CD4-positive, alpha-beta T cell (primary cell): ENCODE data around the gene BARX2. TPM values are rescaled to one million over a fixed set of nuclear protein-coding genes. Genes with fewer than 3 reads are reported as not detected.

ENCODE experiments used
- ATAC-seq: fragments of 200-7000 bp; cut with Tn5 transposase; one replicate; pipeline ENCODE4 v1.10.0; 2022; ENCODE audit warnings: mild to moderate bottlenecking; ENCODE audit not compliant: poor library complexity
- CTCF ChIA-PET: fragments of 350-600 bp; sonication (Branson Sonifier 250); formaldehyde crosslinking; loops from one replicate; lab custom pipeline; 2021; ENCODE audit warnings: antibody characterized with exemption, inconsistent platforms; lab: Charles Lee
- POLR2A ChIA-PET: fragments of 350-600 bp; sonication (Branson Sonifier 250); formaldehyde crosslinking; loops from one replicate; lab custom pipeline; 2021; ENCODE audit warnings: antibody characterized with exemption, inconsistent platforms; lab: Charles Lee
- DNase-seq, 14 experiments: peaks; one replicate each; pipeline ENCODE4 v3.0.0-alpha.2; 2013 to 2020; ENCODE audit warnings: mixed read lengths in 2 of 14
- H3K27ac ChIP-seq, 2 donors: one replicate each; pipeline versions ENCODE4 v1.5.1 to v1.7.0; 2013; ENCODE audit warnings: low read length in 2 of 2, low read depth in 1 of 2, mild to moderate bottlenecking in 1 of 2
- H3K27me3 ChIP-seq, 2 experiments: 1 replicate in 1 of 2; 2 replicates in 1 of 2; pipeline versions ENCODE4 v1.6.1 to v1.7.0; 2013; ENCODE audit warnings: low read length in 2 of 2, control low read depth in 1 of 2, mild to moderate bottlenecking in 1 of 2, moderate library complexity in 1 of 2; ENCODE audit not compliant: insufficient read depth in 2 of 2, control insufficient read depth in 1 of 2
- H3K36me3 ChIP-seq: one replicate; pipeline ENCODE4 v1.6.1; 2013; ENCODE audit warnings: low read length, control low read depth; ENCODE audit not compliant: insufficient read depth
- H3K4me1 ChIP-seq: one replicate; pipeline ENCODE4 v1.6.1; 2013; ENCODE audit warnings: low read length, control low read depth; ENCODE audit not compliant: insufficient read depth
- H3K4me3 ChIP-seq: one replicate; pipeline ENCODE4 v1.5.1; 2013; ENCODE audit warnings: mild to moderate bottlenecking, low read length, moderate library complexity
- H3K9me3 ChIP-seq, 2 experiments: 1 replicate in 1 of 2; 2 replicates in 1 of 2; pipeline versions ENCODE4 v1.6.1 to v1.7.0; 2013; ENCODE audit warnings: low read length in 2 of 2, mild to moderate bottlenecking in 2 of 2, control low read depth in 1 of 2, moderate library complexity in 1 of 2; ENCODE audit not compliant: control insufficient read depth in 1 of 2, insufficient read depth in 1 of 2
- H3K27ac Mint-ChIP-seq: one replicate; pipeline ENCODE4 v1.8.0; 2020; ENCODE audit warnings: mixed read lengths
- H3K27me3 Mint-ChIP-seq: one replicate; pipeline ENCODE4 v1.8.0; 2021; ENCODE audit warnings: mixed read lengths
- H3K36me3 Mint-ChIP-seq: one replicate; pipeline ENCODE4 v1.8.0; 2021; ENCODE audit warnings: low read depth, mixed read lengths
- H3K4me1 Mint-ChIP-seq: one replicate; pipeline ENCODE4 v1.8.0; 2021; ENCODE audit warnings: low read depth, mixed read lengths
- H3K4me3 Mint-ChIP-seq: one replicate; pipeline ENCODE4 v1.8.0; 2020; ENCODE audit warnings: mild to moderate bottlenecking, mixed read lengths
- H3K9me3 Mint-ChIP-seq: one replicate; pipeline ENCODE4 v1.8.0; 2020; ENCODE audit warnings: mixed read lengths
- CTCF ChIP-seq: fragments of 200-600 bp; IDR thresholded peaks from one replicate; pipeline ENCODE4 v1.8.0; 2022; ENCODE audit warnings: antibody characterized with exemption, mild to moderate bottlenecking
- intact Hi-C, 2 experiments: fragments of 100-400 bp; cut with DNase I in 1 of 2; cut with micrococcal nuclease in 1 of 2; formaldehyde crosslinking; loops; one replicate each; pipeline versions ENCODE4 v1.15.1 to v1.9.0; 2023 to 2025; cut with DNase I, micrococcal nuclease
- total RNA-seq, 174 experiments: library from RNA in 2 of 174; stranded (reverse) in 2 of 174; gene quantifications; one replicate each; pipeline ENCODE4 v1.2.3 and lab custom pipeline; 2021 to 2026

BARX2 gene
- total RNA-seq, 2 experiments from 2014 or later = not detected

- no peak overlapping the region for H3K4me3 Mint-ChIP-seq
- H3K27me3 ChIP-seq = no peaks in the 10 kb centered on the region
- ChIA-PET CTCF (interaction anchor here (0.6 kb wide), 1 partner anchor 134 kb away, joined by 3 read pairs; no protein-coding TSS in a partner anchor), POLR2A (no interaction called here)
- H3K27ac ChIP-seq = no peak overlapping the region
- peaks cover 8% of the 10 kb centered on the region for H3K27me3 Mint-ChIP-seq
- intact Hi-C loops = no loop called here
- H3K9me3 Mint-ChIP-seq = no peaks in the 10 kb centered on the region
- no peaks in the 10 kb centered on the region for H3K36me3 Mint-ChIP-seq
- H3K36me3 ChIP-seq = no peaks in the 10 kb centered on the region
- ATAC-seq (no peak), DNase-seq (no peak)
- H3K9me3 ChIP-seq = peaks cover 0 to 14% of the 10 kb centered on the region in 2 experiments
- TF ChIP-seq CTCF = no peak
- H3K4me1 ChIP-seq = no peaks in the 10 kb centered on the region
- H3K27ac Mint-ChIP-seq = no peak overlapping the region
- no peaks in the 10 kb centered on the region for H3K4me1 Mint-ChIP-seq
- H3K4me3 ChIP-seq = no peak overlapping the region
Measured at GRCh38 chr11:129451524-129451923, 75.9 kb downstream of the BARX2 start.

GRCh38 chr11:129453293-129453721 is 77.7 kb downstream of the BARX2 start:
- H3K4me1 ChIP-seq = no peaks in the 10 kb centered on the region
- ATAC-seq (no peak), DNase-seq (no peak)
- Mint-ChIP-seq H3K27ac (no peak overlapping the region), H3K36me3 (no peaks in the 10 kb centered on the region), H3K27me3 (peaks cover 17% of the 10 kb centered on the region), H3K9me3 (no peaks in the 10 kb centered on the region), H3K4me3 (no peak overlapping the region), H3K4me1 (no peaks in the 10 kb centered on the region)
- TF ChIP-seq CTCF = no peak
- intact Hi-C loops = no loop called here
- POLR2A ChIA-PET = no interaction called here
- H3K36me3 ChIP-seq = no peaks in the 10 kb centered on the region
- CTCF ChIA-PET = no interaction called here
- no peaks in the 10 kb centered on the region for H3K27me3 ChIP-seq
- peaks cover 0 to 14% of the 10 kb centered on the region in 2 experiments for H3K9me3 ChIP-seq
- no peak overlapping the region for H3K4me3 ChIP-seq
- no peak overlapping the region for H3K27ac ChIP-seq

GRCh38 chr11:129455101-129455500 is 79.5 kb downstream of the BARX2 start:
- no peaks in the 10 kb centered on the region for H3K9me3 Mint-ChIP-seq
- H3K27me3 Mint-ChIP-seq = peaks cover 17% of the 10 kb centered on the region
- TF ChIP-seq CTCF = no peak
- no peaks in the 10 kb centered on the region for H3K4me1 Mint-ChIP-seq
- ATAC-seq (no peak), DNase-seq (no peak)
- H3K36me3 ChIP-seq = no peaks in the 10 kb centered on the region
- no peaks in the 10 kb centered on the region for H3K27me3 ChIP-seq
- H3K4me1 ChIP-seq = no peaks in the 10 kb centered on the region
- POLR2A ChIA-PET = no interaction called here
- intact Hi-C loops = no loop called here
- no peak overlapping the region for H3K4me3 ChIP-seq
- H3K36me3 Mint-ChIP-seq = no peaks in the 10 kb centered on the region
- no peak overlapping the region for H3K27ac Mint-ChIP-seq
- H3K9me3 ChIP-seq = peaks cover 0 to 14% of the 10 kb centered on the region in 2 experiments
- H3K27ac ChIP-seq = no peak overlapping the region
- no peak overlapping the region for H3K4me3 Mint-ChIP-seq
- CTCF ChIA-PET = no interaction called here
